ENCODE measurements around the gene PSMD8.
"Not testable (repeated sequence)": the region's sequence is repeated elsewhere in the genome, so short reads cannot be mapped to it uniquely, and the experiment has no call there.

The PSMD8 gene

DNA sequence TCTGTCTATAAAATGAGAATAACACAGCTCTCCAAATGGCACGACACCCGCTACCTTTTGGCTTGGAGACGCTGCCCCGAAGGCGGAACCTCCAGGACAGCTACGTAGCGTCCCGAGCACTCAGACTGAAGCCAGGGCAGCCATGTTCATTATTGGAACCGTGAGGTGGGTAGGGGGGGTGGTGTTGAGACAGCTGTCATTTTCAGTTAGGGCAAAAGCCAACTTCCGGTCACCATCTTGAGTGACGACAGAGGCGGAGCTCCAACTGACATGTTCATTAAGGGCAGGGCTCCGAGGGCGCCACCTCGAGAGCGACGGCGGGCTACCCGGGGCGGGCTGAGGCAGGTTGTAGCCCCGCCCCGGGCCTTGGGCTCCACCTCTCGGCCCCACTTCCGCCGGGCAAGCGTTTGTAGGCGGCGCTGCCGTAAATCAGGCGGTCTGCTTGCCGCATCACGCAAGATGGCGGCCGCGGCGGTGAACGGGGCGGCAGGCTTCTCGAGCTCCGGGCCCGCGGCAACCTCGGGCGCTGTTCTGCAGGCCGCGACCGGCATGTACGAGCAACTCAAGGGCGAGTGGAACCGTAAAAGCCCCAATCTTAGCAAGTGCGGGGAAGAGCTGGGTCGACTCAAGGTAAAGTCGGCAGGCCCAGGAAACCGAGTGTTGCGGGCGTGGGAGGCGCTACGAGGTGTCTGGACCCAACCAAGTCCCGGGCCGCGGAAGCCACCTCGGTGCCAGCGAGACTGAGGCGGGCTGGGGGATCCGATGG, at the start of gene PSMD8:
PSMD8 (plus strand) TSS at position 240 of the 766 bp plus-strand sequence; CDS start at position 271, 31 bp downstream.
- no peak for DNase-seq

DNA sequence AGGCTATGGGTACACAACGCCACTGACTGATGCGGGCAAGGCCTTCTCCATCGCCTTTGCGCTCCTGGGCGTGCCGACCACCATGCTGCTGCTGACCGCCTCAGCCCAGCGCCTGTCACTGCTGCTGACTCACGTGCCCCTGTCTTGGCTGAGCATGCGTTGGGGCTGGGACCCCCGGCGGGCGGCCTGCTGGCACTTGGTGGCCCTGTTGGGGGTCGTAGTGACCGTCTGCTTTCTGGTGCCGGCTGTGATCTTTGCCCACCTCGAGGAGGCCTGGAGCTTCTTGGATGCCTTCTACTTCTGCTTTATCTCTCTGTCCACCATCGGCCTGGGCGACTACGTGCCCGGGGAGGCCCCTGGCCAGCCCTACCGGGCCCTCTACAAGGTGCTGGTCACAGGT, 47.8 kb upstream of the PSMD8 start:
- DNase-seq = no peak

DNA sequence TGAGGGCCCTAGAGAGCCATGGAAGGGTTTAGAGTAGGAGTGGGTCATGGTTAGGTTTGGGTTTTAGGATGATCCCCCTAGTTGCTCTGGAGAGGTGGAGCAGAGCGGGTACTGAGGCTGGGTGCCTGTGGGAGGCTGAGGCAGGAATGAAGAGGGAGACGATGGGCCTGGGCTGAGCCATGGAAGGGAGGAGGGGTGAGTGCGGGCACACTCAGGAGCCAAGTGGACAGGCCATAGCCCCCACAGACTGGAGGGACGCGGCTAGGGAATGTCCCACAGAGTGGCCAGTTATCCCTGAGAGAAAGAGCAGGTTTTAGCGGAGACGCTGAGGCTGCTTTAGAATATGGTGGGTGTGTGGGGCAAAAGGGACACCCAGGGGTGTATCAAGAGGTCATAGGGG, 44.7 kb upstream of the PSMD8 start:
- no peak for DNase-seq

DNA sequence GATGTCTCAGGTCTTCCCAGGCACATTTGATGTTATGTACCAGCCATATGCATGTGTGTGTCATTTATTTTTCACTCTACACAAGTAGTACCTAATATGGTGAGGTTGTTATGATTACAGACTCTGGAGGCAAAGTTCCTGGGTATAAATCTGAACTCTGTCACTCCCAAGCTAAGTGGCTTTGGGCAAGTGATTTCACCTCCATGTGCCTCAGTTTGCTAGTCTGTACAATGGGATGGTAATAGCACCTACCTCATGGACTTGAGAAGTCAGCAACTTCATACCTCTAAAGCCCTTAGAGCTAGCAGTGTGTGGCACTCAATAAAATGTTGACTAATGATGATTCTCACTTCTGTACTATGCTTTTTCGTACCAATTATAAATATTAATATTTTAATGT, 42.6 kb upstream of the PSMD8 start:
- DNase-seq = no peak

DNA sequence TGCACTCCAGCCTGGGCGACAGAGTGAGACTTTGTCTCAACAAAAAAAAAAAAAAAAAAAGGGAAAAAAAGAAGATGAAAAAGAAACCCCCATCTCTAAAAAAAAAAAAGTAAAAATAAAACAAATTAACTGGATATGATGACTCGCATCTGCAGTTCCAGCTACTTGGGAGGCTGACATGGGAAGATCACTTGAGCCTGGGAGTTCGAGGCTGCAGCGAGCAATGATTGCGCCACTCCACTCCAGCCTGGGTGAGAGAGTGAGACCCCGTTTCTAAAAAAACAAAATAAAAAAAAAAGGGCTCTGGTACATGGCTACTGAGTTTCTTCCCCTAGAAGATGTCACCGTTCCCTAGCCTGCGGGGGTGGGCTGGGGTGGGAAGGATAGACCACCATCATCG, 41.1 kb upstream of the PSMD8 start:
- DNase-seq = no peak

DNA sequence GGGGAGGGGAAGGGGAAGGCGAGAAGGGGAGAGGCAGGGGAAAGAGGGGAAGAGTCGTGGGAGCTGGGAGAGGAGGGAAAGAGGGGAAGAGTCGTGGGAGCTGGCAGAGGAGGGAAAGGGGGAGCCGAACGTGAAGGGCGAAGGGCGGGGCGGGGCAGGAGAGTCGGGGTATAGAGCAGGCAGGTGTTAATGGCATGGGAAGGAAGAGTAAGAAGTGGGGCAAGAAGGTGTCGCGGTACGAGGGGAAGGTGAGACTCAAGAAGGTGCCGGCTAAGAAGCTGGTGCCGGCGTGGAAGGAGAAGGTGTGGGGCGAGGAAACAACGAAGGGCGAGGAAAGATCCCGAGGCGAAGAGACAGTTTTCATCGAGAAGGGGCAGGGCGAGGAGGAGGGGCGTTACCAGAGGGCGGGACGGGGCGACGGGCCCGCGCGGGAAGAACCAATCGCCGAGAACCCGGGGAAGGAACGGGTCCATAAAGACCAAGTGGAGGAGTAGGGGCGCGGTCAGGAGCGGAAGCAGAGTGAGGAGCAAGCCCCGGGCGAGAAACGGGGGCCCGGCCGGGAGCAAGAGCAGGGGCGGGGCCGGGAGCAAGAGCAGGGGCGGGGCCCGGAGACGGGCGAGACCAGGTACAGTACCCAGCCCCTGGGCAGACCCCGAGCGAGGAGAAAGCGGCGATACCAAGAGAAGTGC, 38.3 kb upstream of the PSMD8 start:
- DNase-seq = no peak

DNA sequence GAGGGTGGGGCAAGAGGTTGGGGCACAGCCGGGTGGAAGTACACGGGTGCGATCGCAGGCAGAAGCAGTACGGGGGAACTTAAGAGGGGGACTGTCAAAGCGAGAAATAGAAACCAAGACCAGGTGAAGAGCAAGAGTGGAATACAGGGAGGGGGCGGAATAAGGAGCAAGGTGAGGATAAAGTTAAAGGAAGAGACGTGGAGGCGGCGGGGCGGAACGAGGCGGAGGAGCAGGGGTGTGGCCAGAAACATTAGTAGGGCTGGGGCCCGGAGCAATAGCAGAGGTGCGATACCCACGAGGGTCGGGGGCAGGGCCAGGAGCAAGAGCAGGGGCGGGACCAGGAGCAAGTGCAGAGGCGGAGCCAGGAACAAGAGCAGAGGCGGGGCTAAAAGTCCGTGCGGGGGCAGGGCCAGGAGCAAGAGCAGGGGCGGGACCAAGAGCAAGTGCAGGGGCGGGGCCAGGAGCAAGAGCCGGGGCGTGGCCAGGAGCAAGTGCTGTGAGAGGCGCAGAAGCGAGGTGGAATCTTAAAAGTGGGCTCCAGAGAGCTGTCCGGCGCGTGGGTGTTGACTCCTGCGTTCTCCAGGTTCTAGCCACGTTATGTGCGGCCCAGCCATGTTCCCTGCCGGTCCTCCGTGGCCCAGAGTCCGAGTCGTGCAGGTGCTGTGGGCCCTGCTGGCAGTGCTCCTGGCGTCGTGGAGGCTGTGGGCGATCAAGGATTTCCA, 37.6 kb upstream of the PSMD8 start:
- DNase-seq = no peak

DNA sequence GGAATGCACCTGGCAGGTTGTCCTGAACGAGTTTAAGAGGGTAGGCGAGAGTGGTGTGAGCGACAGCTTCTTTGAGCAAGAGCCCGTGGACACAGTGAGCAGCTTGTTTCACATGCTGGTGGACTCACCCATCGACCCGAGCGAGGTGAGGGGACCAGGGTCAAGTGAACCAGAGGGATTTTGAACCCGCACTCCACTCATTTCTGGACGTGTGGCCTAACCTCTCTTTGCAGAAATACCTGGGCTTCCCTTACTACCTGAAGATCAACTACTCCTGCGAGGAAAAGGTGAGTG, 37.1 kb upstream of the PSMD8 start:
- no peak for DNase-seq

DNA sequence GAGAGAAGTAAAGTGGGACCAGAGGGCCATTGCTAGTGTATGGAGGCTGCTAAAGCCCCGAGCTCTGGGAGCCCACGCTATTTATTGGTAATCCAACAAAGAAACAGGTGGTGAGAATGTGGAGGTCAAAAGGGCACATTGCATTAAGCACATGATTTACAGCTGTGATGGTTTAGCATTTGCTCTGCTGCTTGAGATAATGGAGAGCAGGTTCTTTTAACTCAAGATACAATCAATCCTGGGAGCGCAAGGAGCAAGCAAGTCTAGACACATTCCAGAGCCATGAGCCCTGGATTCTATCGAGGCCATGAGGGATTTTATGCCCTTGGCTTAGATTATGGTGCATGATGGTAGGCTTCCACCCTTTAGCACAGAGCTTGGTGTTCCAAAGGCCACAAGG, 35.4 kb upstream of the PSMD8 start:
- DNase-seq = not testable (repeated sequence)

DNA sequence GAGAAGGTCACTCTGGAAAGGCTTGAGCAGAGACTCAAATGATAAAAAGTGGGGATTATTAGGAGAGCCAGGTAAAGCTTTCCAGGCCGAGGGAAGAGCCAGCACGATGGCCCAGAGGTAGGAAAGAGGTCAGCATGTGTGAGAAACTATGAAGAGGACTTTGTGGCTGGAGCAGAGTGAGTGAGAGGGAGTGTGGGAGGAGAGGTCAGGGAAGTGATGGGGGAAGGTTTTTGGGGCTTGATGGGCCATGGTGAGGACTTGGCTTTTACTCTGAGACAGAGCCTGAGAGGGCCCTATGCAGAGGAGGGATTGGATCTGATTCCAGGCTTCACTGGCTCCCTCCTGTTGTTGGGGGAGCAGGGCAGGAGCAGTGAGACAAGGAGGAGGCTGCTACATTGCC, 33.4 kb upstream of the PSMD8 start:
- DNase-seq = no peak

DNA sequence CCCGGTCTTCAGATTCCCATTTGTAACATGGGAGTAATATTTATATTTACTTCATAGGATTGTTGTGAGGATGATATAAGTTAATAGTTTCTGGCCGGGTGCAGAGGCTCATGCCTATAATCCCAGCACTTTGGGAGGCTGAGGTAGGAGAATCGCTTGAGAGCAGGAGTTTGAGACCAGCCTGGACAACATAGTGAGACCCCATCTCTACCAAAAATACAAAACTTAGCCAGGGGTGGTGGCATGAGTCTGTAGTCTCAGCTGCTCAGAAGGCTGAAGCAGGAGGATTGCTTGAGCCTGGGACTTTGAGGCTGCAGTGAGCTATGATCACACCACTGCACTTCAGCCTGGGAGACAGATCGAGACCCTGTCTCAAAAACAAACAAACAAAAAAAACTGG, 27.5 kb upstream of the PSMD8 start:
- no peak for DNase-seq

DNA sequence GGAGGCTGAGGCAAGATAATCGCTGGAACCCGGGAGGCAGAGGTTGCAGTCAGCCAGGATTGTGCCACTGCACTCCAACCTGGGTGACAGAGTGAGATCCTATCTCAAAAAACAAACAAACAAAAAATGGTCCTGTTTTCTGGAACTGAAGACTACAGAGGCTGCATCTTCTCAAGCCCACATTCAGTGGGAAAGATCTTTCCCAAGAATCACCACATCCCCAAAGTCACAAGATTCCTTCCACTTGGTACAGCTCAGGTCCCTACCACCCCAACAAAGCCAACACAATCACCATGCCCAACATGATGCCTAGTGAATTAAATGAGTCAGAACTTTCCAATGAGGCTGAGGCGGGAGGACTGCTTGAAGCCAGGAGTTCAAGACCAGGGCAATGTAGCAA, 23.5 kb upstream of the PSMD8 start:
- DNase-seq = no peak

DNA sequence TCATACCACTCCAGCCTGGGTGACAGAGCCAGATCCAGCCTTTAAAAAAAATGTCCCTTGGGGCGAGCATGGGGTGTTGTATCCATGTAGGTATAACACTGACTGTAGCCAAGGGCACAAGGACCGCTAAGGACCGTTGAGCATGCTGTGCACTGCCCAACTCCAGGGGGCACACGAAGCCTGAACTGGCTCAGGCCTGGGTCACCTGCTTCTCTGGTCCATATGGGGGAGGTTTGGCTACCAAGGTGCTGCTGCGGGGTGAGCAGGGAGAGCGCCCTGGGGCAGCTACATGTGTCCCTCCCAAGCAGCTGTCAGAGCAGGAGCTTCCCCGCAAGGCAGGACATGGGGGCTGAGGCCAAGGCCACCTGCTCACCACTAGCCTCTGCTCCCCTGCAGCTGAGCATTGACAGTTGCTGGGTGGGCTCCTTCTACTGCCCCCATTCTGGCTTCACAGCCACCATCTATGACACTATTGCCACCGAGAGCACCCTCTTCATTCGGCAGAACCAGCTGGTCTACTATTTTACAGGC, 22.4 kb upstream of the PSMD8 start:
- DNase-seq = no peak

DNA sequence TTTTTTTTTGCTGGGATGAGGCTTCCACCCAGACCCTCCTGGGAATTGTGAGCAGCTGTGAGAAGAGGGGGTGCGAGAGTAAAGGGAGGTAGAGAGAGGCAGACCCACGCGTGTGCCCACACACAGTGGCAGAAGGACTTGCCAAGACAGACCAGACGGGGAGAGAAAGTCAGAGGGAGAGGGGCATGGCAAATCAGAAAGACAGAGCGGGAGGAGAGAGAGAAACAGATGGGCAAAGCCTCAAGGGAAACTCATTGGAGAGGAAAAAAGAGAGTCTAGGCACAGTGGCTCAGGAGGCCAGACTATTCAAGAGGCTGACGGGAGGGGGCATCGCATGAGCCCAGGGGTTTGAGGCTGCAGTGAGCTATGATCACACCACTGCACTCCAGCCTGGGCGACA, 21.8 kb upstream of the PSMD8 start:
- no peak for DNase-seq

DNA sequence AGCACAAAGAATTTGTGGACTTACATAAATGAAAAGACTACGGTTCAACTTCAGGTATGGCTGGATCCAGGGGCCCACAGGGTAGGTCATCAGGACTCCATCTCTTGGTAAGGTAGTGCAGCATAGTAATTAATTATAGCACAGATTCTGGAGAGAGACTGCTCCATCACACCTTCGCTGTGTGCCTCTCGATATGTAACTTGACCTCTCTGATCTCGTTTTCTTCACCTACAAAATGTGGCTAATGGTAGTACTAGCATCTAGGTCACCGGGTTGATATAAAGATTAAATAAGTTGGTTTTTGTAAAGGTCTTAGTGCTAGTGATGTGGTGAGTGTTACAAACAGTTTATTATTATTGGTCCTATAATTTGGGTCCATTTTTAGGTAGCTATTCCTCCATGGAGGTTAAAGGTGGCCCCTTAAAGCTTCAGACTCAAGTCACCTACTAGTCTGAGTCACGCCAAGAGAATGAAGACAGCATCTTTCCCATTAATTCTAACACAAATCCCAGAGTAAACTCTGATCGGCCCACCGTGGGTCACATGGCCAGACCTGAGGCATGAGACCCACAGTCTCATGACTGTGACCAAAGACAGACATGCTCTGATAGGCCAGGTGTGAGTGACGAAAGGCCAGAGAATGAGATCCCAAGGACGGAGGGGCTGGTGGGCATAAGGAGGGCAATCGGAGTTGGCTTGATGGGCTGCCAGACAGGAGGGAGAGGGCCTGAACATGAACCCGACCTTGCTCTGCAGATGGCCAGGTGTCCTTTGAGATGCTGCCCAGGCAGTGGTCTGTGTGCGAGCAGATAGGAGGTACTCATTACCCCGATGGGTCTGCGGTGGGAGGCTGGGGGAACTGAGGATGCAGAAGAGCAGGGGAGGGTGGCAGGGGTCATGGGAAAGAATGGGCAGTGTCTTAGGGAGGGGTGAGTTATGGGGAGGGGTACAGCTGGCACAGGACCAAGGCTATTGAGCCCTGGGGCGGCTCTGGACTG, 18.3 kb upstream of the PSMD8 start:
- no peak for DNase-seq

DNA sequence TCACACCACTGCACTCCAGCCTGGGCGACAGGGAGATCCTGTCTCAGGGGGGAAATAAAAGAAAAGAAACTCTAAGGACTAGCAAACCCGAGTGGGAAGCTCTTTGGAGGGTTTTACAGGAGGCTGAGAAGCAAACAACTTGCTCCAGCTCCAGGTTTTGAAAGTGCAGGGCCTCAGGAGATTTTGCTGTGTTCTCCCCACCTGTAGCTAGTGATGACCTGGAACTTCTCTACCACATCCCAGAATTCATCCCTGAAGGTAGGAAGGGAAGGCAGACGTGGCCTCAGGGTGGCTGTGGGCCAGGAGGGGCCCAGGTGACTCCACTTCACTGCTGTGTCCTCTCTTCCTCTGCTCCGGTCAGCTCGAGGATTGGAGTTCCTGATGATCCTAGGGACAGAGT, 16.3 kb upstream of the PSMD8 start:
- DNase-seq = no peak

DNA sequence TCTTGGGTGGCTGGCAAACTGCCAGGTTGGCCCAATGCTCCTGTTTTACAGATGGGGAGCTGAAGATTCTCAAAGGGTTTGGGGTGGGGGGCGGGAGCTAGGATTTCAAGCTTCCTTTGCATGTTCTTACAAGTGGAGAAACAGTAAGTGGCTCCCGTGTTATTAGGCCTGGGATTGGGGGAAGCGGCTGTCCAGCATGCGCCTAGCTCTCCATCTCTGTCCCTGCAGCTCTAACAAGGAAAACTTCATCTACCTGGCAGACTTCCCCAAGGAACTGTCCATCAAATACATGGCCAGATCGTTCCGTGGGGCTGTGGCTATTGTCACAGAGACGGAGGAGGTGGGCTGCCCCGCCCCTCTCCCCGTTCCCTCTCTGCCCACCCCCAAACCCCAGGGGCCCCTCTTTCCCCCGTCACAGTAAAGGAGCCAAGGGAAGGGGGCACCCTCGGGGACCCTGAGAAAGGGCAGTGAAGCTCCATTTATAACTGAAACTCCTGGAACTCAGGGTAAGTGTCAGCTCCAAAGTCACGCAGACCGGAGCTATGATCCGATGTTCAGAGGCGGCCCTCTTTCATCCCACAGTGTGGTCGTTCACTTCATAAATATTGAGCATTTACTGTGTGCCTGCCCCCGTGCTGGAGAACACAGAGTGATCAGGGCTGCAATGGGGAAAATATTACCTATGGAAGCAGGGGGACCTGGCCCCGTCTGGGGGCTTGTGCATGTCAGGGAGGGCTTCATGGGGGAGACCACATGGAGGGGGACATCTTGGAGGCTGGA, 14.9 kb upstream of the PSMD8 start:
- no peak for DNase-seq

DNA sequence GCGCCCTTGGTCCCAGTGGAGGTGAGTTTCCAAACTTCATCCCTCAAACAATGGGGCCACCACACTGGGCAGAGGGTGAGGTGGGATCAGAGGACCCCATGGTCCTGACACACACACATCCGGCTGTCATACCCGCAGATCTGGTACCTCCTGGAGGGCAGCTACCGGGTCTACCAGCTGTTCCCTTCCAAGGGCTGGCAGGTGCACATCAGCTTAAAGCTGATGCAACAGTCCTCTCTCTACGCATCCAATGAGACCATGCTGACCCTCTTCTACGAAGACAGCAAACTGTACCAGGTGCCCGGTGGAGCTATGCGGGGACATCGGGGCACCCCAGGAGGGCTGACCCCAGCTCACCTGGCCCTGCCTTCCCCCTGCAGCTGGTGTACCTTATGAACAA, 14.0 kb upstream of the PSMD8 start:
- DNase-seq = no peak

DNA sequence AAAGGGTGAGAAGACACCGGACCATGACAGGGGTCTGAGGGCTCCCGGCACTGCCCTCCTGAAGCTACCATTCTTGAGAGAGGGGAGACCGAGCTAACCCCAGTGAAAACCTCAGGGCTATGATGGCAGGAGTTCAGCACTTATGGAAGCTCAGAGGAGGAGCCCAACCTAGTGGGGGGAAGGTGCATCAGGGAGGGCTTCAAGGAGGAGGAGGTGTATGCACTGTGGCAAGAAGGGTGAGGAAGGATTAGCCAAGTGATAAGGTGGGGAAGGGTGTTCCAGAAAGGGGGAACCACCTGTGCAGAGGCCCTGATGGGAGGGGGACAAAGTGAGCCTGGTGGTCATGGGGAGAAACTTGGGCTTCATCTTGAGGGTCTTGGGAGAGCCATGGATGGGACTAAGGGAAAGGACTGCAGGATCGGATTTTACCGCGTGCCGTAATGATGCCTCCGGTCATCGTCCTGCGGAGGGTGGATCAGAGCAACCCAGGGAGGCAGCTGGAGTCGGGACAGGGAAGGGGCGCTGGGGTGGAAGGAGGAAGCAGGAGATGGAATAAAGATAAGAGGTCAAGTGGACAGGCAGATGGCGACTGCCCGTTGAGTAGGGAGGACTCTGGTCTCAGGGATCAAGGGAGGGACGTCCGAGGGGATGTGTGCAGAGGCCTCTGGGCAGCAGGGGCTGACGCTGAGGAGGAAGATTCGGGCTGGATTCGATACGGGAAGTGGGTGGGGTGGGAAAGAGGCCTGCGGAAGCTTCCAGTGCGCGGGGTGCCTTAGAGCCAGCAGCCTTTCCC, 13.3 kb upstream of the PSMD8 start:
- DNase-seq = no peak

DNA sequence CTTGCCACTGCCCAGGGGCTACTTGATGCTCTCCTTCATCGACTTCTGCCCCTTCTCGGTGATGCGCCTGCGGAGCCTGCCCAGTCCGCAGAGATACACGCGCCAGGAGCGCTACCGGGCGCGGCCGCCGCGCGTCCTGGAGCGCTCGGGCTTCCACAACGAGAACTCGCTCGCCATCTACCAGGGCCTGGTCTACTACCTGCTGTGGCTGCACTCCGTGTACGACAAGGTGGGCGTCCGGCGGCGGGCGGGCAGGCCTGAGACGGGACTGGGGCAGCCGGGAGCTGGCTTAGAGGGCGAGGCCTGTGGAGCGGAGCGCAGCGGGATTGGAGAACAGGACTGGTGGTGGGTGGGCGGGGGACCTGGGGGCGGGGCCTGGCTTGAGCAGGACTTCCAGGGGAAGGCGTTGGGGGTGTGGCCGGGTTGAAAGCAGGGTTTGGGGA, 12.7 kb upstream of the PSMD8 start:
- DNase-seq = no peak
